ENCODE data around the gene DRGX. TPM values are rescaled to one million over a fixed set of nuclear protein-coding genes. Genes with fewer than 3 reads are reported as not detected.

DRGX gene
- total and polyA plus RNA-seq, 2 experiments from 2014 or later, result not detected

DNA sequence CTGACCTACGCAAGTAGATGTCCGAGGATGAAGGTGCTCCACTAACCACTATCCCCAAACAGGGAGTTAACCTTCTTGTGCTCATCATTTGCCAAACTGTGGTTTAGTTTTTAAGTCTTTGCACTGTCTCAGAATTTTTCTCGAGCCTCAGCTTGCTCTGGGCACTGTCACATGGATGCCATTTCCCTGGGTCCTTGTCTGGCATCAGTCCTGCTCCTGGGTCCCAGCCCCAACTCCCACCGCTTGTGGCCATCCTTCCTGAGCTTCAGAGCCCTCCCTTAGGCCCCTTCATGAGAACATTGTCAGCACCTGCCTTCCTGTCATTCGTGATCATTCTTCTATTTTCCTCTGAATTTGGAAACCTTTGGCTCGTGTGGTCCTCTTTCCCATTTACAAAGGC lies 63.1 kb downstream of the DRGX start:
- TF ChIP-seq EZH2phosphoT487 (IDR thresholded peaks at IDR 0.05; ENCODE audit: low read depth, severe bottlenecking, unreplicated experiment) (no peak), EZH2 (IDR thresholded peaks at IDR 0.05; ENCODE audit: borderline replicate concordance) (no peak)
- TF ChIP-seq, protein P1, sequence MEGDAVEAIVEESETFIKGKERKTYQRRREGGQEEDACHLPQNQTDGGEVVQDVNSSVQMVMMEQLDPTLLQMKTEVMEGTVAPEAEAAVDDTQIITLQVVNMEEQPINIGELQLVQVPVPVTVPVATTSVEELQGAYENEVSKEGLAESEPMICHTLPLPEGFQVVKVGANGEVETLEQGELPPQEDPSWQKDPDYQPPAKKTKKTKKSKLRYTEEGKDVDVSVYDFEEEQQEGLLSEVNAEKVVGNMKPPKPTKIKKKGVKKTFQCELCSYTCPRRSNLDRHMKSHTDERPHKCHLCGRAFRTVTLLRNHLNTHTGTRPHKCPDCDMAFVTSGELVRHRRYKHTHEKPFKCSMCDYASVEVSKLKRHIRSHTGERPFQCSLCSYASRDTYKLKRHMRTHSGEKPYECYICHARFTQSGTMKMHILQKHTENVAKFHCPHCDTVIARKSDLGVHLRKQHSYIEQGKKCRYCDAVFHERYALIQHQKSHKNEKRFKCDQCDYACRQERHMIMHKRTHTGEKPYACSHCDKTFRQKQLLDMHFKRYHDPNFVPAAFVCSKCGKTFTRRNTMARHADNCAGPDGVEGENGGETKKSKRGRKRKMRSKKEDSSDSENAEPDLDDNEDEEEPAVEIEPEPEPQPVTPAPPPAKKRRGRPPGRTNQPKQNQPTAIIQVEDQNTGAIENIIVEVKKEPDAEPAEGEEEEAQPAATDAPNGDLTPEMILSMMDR (IDR thresholded peaks at IDR 0.05; ENCODE audit: poor library complexity), result no peak
- 90% methylated on average over 6 of the region's 6 CpGs for WGBS (ENCODE audit: low lambda C conversion rate, missing lambda C conversion rate)

GRCh38 chr10:49332333-49332732 lies 63.6 kb downstream of the DRGX start:
- Histone ChIP-seq H3K79me2 (no peaks in the 10 kb centered on the region), H3K4me1 (ENCODE audit: insufficient read depth) (no peaks in the 10 kb centered on the region), H3K9me2 (replicated peaks; ENCODE audit: insufficient read depth) (no peaks in the 10 kb centered on the region), H3K9me3 (ENCODE audit: low read depth) (no peaks in the 10 kb centered on the region), H4K20me1 (ENCODE audit: insufficient read depth, poor library complexity, severe bottlenecking) (no peaks in the 10 kb centered on the region), H3K4me2 (no peak overlapping the region), H3K4me3 (no peak overlapping the region), H3K27me3 (no peaks in the 10 kb centered on the region), H2AFZ (no peak overlapping the region), H3K36me3 (replicated peaks; ENCODE audit: insufficient read depth, low read depth) (no peaks in the 10 kb centered on the region), H3K27ac (no peak overlapping the region)
- DNase-seq (ENCODE audit: low spot score), result no peak
- WGBS (ENCODE audit: low lambda C conversion rate, missing lambda C conversion rate), result 86% methylated on average over 4 of the region's 4 CpGs
- TF ChIP-seq EZH2phosphoT487 (IDR thresholded peaks at IDR 0.05; ENCODE audit: low read depth, severe bottlenecking, unreplicated experiment) (no peak), EZH2 (IDR thresholded peaks at IDR 0.05; ENCODE audit: borderline replicate concordance) (no peak)
- TF ChIP-seq, protein P1 (IDR thresholded peaks at IDR 0.05; ENCODE audit: poor library complexity), result no peak

More for the DNA sequence above, 63.1 kb downstream of the DRGX start:
- H4K20me1 ChIP-seq (ENCODE audit: insufficient read depth, poor library complexity, severe bottlenecking), result no peaks in the 10 kb centered on the region
- H3K9me3 ChIP-seq (ENCODE audit: low read depth), result no peaks in the 10 kb centered on the region
- H3K4me3 ChIP-seq, result no peak overlapping the region
- DNase-seq (ENCODE audit: low spot score), result no peak
- no peaks in the 10 kb centered on the region for H3K27me3 ChIP-seq
- H3K27ac ChIP-seq, result no peak overlapping the region
- H3K36me3 ChIP-seq (replicated peaks; ENCODE audit: insufficient read depth, low read depth), result no peaks in the 10 kb centered on the region
- H2AFZ ChIP-seq, result no peak overlapping the region
- H3K4me1 ChIP-seq (ENCODE audit: insufficient read depth), result no peaks in the 10 kb centered on the region
- H3K4me2 ChIP-seq, result no peak overlapping the region
- H3K79me2 ChIP-seq, result no peaks in the 10 kb centered on the region
- no peaks in the 10 kb centered on the region for H3K9me2 ChIP-seq (replicated peaks; ENCODE audit: insufficient read depth)

GRCh38 chr10:49331431-49331830 lies 64.5 kb downstream of the DRGX start:
- Histone ChIP-seq H3K27me3 (no peaks in the 10 kb centered on the region), H3K4me1 (ENCODE audit: insufficient read depth) (no peaks in the 10 kb centered on the region), H3K79me2 (no peaks in the 10 kb centered on the region), H2AFZ (no peak overlapping the region), H3K4me2 (no peak overlapping the region), H3K9me3 (ENCODE audit: low read depth) (no peaks in the 10 kb centered on the region), H3K36me3 (replicated peaks; ENCODE audit: insufficient read depth, low read depth) (no peaks in the 10 kb centered on the region), H3K4me3 (no peak overlapping the region), H4K20me1 (ENCODE audit: insufficient read depth, poor library complexity, severe bottlenecking) (no peaks in the 10 kb centered on the region), H3K27ac (no peak overlapping the region), H3K9me2 (replicated peaks; ENCODE audit: insufficient read depth) (no peaks in the 10 kb centered on the region)
- 86% methylated on average over 3 of the region's 3 CpGs for WGBS (ENCODE audit: low lambda C conversion rate, missing lambda C conversion rate)
- TF ChIP-seq, protein P1 (IDR thresholded peaks at IDR 0.05; ENCODE audit: poor library complexity), result no peak
- no peak for DNase-seq (ENCODE audit: low spot score)

- Histone ChIP-seq H3K79me2 (no peaks in the 10 kb centered on the region), H3K4me1 (ENCODE audit: insufficient read depth) (no peaks in the 10 kb centered on the region), H3K27me3 (no peaks in the 10 kb centered on the region), H3K4me2 (no peak overlapping the region), H3K36me3 (replicated peaks; ENCODE audit: insufficient read depth, low read depth) (no peaks in the 10 kb centered on the region), H2AFZ (no peak overlapping the region), H3K9me2 (replicated peaks; ENCODE audit: insufficient read depth) (no peaks in the 10 kb centered on the region), H3K9me3 (ENCODE audit: low read depth) (no peaks in the 10 kb centered on the region), H4K20me1 (ENCODE audit: insufficient read depth, poor library complexity, severe bottlenecking) (no peaks in the 10 kb centered on the region), H3K4me3 (no peak overlapping the region), H3K27ac (no peak overlapping the region)
- TF ChIP-seq, protein P1 (IDR thresholded peaks at IDR 0.05; ENCODE audit: poor library complexity), result no peak
- TF ChIP-seq EZH2 (IDR thresholded peaks at IDR 0.05; ENCODE audit: borderline replicate concordance) (no peak), EZH2phosphoT487 (IDR thresholded peaks at IDR 0.05; ENCODE audit: low read depth, severe bottlenecking, unreplicated experiment) (no peak)
- DNase-seq (ENCODE audit: low spot score), result no peak
- WGBS (ENCODE audit: low lambda C conversion rate, missing lambda C conversion rate), result 89% methylated on average over 5 of the region's 5 CpGs
Measured at GRCh38 chr10:49330127-49330665, 65.7 kb downstream of the DRGX start.
